HG03097 (cell line): Measurements from ENCODE around the gene FAM237A.

Experiments used
- ATAC-seq: cut with Tn5 transposase; IDR thresholded peaks from one replicate; pipeline ENCODE4 v1.9.1; 2021; ENCODE audit not compliant: unreplicated experiment, low FRiP score

Gene FAM237A

GRCh38 chr2:206688453-206688852 is 46.2 kb downstream of the FAM237A start:
- ATAC-seq = no peak

GRCh38 chr2:206688990-206689389 is 46.7 kb downstream of the FAM237A start:
- no peak for ATAC-seq

GRCh38 chr2:206692971-206693370 is 50.7 kb downstream of the FAM237A start:
- no peak for ATAC-seq

- ATAC-seq = no peak
Observed at GRCh38 chr2:206693399-206694137, 51.3 kb downstream of the FAM237A start.

GRCh38 chr2:206696910-206697309 is 54.6 kb downstream of the FAM237A start:
- no peak for ATAC-seq

GRCh38 chr2:206698811-206699210 is 56.5 kb downstream of the FAM237A start:
- ATAC-seq = no peak
